HG03097 (cell line): ENCODE data around the gene LONRF2.
"Not testable (repeated sequence)": the region's sequence is repeated elsewhere in the genome, so short reads cannot be mapped to it uniquely, and the experiment has no call there.

Experiments
- ATAC-seq: cut with Tn5 transposase; IDR thresholded peaks from one replicate; pipeline ENCODE4 v1.9.1; 2021; ENCODE audit not compliant: unreplicated experiment, low FRiP score

The LONRF2 gene

DNA sequence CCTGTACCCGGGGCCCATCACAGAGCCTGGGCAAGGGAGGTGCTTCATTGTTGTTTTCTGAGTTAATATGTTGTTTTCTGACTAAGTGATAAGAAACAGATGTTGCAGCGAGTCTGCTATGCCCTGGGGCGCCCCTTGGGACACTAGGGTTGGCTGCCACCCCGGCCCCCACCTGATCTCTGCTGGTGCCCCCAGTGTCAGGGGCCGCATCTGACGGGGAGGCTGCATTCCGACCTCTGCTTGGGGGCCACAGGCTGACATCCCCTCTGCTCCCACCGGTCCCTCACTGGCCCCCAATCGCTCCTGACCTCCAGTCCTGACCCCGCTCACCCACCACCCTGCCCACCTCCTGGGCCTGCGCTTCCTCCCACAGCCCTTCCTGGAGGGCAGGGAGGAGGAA is 65.9 kb downstream of the LONRF2 start:
- ATAC-seq, result no peak

DNA sequence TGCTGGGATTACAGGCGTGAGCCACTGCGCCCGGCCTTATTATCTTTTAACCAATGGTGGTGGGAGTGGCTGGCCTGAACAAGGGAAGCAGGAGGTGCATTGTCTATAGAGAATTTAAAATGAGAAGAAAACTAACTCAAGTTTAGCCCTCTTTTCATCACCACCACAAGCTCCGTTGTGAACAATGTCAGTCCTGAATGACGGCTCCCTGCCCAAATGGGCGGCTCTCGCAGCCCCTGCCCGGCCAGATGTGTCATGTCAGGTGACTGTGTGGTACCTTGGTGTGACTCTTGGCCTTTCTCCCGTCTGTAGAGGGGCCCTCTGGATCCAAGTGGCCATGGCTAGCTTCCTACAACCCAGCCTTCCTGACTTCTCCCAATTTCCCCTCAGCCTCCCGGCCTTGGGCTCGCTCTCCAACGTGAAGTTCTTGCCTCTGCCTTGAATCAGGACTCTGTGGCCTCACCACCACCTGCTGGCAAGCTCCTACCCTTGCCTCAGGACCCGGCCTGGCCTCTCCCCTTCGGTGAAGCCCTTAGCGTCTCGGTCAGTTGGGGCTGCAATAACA is 67.6 kb downstream of the LONRF2 start:
- ATAC-seq, result no peak

DNA sequence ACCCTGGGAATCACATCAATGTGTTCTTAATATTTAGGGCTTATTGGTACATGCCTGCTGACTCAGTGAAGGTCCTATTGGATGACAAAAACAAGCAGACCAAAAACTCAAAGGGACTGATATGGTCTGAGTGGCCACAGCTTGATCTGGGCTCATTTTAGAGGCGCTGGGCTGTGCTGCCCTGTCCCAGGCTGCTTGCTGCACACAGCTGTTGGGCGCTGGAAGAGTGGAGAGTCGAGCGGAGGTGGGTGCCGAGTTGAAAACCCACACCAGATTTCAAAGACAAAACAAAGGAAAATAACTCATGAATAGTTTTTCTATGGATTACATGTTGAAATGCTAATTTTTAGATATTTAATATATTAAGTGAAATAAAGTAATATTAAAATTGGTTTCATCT is 68.5 kb downstream of the LONRF2 start:
- ATAC-seq, result no peak

DNA sequence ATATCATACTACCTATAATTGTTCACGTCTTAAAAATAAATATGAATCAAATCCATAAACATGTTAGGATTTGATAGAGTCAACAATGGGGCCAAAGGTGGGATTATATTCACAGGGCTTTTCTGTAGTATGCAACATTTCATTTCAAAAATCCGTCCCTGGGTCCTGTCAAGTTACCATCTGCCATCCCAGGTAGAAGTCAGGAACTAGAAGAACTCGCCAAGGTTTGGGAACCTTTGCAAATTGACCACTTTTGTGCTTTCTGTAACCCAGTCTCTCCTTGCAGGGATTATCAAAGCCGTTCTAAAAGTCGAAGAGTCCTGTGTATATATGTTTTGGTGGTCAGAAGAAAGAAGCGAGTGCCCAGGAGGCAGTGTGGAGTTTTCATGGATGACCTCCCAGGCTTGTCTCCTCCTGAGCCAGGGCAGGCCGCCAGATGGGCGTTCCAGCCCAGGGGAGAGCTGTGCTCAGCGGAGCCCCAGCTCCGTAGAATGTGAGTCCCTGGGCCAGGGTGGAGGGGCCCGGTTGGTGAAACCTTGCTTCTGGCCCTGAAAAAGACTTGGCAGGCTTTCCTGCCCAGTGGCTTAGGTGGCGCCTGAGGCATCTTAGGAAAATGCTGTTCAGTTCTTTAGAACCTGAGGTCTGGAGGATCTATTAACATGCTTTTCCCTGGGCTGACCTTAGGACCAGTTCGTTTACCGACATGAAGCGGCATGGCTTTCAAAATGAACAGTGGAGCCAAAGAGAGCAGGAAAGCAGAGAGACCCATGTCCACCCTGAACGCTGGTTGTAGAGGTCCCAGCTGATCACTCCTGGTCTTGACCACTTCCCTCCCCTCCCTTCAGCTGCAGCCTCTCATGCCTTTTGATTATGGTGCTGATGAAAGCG is 69.2 kb downstream of the LONRF2 start:
- ATAC-seq, result no peak

DNA sequence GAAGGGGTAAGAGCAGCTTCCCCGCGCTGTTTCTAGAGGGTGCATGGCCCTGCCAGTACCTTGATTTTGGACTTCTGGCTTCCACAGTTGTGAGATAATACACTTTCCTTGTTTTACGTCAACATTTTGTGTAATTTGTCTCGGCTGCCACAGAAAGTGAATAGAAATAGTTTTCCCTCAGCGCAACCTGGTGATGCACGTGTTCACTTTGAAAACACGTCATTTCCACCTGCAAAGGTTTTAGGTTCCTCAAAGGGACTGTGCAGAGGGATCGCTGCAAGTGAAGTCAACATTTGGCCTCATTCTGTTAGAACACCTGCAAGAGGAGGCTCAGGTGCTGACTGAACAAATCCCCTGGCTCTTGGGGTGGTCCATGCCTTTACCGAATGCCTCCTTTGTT is 71.7 kb downstream of the LONRF2 start:
- ATAC-seq, result no peak

DNA sequence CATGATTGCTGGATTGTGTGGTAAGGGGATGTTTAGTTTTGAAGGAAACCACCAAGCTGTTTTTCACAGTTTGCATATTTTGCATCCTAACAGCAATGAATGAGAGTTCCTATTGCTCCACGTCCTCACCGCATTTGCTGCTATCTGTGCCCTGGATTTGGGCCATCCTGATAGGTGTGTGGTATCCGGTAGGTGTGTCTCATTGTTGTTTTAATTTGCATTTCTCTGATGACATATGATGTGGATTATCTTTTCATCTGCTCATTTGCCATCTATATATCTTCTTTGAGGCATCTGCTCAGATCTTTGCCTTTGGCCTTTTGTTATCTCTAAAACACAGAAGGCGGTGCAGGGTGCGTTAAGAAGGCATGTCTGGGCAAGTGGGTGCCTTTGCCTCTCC is 73.3 kb downstream of the LONRF2 start:
- ATAC-seq, result no peak

DNA sequence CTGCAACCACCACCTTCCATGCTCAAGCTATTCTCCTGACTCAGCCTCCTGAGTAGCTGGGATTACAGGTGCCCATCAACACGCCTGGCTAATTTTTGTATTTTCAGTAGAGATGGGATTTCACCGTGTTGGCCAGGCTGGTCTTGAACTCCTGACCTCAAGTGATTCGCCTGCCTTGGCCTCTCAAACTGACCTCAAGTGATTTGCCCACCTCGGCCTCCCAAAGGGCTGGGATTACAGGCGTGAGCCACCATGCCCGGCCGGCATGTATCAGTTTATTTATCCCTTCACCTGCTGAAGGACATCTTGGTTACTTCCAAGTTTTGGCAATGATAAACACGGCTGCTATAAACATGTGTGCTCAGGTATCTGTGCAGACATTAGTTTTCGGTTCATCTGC is 73.7 kb downstream of the LONRF2 start:
- not testable (repeated sequence) for ATAC-seq

DNA sequence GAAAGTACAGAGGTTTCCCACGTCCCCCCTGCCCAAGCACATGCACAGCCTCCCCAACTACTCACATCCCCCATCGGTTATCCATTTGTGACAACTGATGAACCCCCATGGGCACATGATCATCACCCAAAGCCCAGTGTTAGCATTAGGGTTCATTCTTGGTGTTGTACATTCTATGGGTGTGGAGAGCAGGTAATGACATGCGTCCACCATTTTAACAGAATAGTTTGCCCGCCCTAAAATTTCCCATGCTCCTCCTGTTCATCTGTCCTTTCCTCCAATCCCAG is 74.3 kb downstream of the LONRF2 start:
- no peak for ATAC-seq

DNA sequence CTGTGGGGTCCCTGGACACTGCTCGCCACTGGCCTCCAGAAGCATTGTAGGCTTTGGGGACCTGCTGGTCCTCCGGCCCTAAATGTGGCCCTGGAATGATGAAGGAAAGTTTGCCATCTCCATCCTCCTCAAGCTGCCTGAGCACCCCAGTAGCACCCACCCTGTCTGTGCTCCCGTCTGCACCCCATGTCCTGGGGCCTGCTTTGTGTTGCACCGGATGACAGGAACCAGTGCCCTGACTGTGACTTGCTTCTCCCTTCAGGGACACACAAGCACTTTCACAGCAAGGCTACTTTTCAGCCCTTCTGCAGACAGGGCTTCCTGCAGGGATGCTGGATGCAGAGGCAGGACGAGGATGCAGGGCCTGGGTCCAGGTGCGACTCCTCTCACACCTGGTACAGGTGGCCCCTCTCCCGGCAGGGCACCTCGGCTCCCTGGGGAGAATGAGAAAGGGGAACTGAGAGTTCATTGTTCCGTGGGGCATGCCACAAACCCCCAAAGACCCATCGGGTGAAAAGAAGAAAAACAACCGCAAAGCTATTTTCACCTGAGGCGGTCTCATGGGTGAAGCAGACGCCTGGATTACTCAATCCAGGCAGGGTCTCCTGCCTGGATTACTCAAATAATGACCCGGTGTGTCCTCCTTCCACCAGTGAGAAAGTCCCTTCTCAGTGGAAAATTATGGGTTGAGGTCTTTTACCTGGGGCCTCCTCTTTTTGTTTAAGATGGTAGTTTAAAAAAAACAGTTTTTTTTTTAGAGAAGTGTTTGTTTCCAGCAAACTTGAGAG is 74.9 kb downstream of the LONRF2 start:
- peak; percentile 86 for ATAC-seq

DNA sequence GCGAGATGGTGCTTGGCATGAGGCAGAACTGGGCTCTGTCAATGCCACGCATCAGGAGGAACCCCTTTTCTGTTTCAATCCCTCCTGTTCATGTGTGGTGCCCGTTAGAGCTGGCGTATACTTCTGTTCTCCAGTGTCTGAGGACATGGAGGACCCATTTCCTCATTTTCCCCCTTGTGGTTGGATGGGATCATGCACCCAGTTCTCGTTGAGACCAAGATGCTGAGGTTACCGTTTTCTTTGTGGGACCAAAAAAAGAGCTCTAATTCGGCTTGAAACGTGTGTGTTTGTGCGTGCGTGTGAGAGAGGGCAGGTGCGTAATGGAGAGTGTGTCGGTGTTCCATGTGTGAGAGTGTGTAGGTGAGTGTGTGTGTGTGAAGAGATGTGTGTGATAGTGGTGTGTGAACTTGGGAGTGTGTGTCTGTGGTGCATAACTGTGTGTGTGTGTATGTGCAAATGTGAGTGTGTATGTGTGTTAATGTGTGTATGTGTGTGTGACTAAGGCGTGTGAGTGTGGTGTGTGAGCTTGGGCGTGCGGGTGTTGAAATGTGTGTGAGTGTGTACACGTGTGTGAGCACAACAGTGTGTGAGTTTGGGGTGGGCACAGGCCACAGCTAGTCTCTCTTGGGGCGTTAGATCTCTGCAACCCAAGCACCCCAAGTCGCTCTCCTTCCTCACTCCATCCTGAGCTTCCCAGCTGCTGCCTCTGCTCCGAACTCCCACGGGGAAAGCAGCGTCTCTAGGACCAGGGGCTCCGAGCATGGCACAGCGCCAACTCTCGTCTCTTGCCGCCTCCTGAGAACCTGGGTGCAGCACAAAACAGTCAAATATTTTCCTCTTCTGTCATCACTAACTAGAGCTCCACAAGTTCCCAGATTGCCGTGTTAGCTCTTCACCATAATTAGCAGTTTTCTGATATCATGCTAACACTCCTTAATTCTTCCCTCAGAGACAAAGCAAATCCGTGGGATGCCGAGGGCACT is 75.8 kb downstream of the LONRF2 start:
- ATAC-seq, result no peak

DNA sequence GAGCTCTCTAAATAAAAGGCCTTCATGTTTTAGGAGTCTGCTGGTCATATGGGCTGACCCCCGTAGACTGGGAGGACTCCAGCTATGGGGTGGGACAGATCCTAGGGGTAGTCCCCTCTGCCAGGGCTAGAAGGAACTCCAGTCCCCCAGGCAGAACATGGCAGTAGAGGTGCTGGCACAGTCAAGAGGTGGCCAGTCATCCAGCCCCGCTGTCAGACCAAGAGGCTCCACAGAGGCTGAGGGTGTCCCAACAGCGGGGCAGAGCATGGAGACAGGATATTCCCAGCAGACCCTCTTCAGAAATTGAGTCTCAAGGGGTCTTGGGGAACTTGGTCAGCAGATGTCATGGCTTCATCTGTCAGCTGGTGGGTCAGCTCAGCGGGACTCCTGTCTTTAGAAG is 76.6 kb downstream of the LONRF2 start:
- ATAC-seq, result no peak

DNA sequence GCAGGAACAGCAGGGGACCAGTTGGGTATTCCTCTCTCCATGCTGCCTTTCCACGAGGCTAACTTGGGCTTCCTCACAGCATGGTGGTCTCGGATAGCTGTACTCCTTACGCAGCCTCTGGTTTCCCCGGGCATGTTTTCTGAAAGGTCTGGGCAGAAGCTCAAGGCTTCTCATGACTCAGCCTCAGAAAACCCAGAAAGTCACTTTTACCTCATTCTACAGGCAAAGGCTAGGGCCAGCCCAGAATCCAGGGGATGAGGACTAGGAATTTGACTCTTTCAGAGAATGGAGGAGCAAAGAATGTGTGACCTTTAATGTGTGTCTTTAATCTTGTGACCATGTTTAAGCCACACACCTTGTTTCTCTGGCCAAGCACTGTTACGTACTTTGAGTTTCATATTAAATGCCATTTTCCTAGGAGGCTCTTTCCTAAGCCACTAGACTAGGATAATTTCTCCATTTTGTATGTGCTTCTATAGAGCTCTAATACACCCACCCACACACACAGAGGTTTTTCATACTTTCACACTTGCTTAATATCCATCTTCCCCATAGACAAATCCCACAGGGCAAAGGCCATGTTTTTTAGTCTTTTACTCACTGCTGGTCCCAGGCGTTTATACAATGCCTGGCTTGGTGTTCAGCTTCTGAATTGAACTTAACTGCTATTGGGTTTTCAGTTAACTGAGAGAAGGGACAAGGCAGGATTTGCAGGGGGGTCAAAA is 77.3 kb downstream of the LONRF2 start:
- ATAC-seq, result no peak

DNA sequence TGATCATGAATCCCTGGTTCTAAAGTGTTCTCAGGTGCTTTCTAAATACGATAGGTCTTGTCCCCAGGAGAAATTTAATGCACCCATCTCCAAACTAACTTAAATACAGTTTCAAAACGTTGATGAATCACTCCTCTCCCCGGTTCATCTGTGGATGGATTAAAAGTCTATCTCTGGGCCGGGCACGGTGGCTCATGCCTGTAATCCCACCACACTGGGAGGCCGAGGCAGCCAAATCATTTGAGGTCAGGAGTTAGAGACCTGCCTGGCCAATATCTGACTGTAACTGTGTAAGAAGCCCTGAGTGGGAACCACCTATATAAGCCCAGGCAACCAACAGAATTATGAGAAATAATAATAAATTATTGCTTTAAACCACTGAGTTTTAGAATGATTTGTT is 78.7 kb downstream of the LONRF2 start:
- ATAC-seq, result no peak

DNA sequence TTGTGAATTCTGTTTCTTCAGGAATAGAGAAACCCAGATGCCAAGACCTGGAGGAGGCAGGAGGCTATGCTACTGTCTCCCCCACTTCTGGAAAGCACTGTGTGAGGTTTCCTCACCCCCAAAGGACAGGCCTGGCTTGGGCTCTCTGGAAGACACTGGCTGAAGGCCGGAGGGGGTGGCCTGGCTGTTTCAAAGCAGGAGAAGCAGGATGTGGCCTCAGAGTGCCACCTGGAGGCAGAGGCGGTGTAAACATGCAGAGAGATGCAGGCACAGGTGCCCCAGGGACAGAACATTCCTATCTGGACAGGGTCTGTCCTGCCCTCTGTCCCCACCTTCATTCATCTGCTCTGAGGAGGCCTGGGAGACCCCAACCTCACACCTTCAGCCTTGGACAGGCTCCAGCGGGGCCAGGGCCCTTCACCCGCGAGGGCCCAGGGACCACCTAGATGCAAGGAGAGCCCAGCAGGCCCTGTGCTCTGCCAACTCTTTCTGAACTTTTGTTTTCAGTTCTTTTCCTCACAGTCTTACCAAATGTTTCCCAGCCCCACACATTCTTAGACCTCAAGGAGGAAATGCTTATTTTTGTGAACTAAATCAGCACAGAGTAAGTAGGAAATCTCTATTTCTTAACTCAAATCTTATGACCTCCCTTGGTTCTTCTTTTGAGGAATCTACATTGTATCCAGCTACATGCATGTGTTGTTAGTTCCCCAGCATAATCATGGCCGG is 79.2 kb downstream of the LONRF2 start:
- ATAC-seq, result no peak

DNA sequence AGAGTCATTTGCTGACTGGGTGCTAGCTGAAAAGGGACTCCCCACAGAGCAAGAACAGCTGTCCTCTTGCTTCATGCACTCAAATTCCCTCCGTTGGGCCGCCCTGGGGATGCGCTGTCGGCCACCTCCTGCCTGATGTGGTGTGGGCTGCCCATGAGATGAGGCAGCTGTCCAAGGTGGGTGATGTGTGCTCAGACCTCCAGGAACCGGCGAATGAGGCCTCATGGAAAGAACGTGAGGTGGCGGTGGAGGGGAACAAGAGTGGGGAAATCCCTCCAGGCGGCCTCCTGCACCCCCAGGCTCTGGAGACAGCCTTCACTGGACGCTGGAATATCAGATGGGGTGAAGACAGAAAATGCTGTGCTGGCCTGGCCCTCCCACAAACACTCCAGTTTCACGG is 79.8 kb downstream of the LONRF2 start:
- no peak for ATAC-seq

DNA sequence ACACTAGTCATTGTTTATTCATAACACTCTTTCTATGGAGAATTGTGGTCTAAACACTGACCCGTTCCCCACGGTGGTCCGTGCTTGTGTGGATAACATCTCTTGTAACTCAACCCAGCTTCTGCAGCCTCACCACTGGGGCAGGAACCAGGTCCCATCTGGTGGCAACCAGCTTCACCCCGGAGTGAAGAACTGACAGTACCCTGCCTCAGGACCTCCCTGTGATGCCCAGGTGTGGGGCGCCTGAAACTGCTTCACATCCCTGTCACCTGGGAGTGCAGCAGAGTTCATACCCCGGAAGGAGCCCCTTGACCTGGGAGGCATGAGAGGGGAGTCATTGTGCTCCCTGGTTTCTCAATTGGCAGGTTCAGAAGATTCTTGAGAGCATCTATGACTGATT is 81.1 kb downstream of the LONRF2 start:
- ATAC-seq, result no peak

DNA sequence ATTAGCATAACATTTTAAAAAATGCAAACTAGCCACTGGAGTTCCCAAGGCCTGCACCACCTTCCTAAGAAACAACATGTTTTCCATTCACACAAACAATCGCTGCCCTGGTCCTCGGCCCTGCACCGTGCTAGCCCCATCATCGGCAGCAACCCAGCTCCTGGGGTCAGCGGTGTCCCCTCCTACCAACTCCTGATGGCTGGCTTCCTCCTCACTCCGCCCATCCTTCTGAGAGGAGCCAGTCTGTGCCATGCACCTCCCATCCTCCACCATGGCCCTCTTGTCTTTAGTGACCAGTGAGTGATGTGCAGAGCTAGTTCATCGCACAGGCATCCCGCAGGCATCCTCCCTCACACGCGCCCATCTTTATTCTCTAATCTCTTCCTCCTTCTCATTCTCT is 81.9 kb downstream of the LONRF2 start:
- ATAC-seq, result no peak

DNA sequence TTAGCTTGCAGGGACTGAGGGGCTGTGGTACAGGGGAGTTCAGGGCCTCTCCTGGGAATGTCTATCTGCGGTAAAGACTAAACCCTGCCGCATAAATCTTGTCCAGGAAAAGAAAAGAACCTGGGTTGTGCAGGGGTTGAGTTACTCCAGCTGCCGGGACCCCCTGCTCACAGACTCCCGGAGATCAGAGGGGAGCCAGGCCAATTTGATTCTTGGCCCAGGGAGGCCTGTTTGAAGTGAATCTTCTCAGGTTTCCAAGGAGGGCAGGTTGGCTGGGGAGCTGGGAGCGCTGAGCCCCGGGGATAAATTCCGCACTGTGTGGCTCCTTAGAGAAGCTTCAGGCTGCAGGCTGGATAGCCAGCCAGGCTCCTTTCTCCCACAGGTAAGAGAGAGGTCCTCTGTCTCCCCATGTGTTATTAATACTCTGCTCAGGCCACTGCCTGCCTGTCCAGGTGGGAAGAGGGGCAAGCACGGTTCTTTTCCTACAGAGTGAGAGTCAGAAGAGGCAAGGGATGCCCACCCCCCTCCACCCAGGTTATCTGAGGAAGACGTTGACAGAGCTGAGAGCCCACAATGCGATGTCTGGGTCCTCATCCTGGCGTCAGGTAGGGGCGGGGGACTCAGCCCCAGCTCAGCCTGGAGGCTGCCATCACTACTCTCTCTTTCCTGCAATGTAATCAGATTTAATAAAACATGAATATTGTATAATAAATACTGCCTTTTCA is 82.7 kb downstream of the LONRF2 start:
- ATAC-seq, result no peak

DNA sequence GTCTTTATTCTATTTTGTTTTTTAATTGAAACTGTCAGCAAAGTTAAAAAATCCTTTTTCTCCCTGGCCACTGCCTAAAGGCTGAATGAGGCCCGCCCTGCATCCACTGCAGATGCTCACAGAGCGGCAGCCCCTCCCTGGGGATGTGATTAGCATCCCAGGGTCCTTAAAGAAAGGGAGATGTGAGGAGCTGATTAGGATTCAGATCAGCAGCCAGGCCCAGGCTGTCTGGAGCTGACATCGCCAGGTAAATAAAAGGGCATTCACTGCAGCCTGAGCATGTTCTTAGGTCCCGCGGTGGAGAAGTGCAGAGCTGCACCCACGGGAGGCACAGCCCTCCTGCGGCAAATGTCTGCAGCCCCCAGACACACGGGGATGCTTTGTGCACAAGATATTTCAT is 83.8 kb downstream of the LONRF2 start:
- no peak for ATAC-seq
